ENCODE results near the gene FILIP1L. TPM values are rescaled to one million over a fixed set of nuclear protein-coding genes. Genes with fewer than 3 reads are reported as not detected.

FILIP1L gene
- total RNA-seq, 1 experiment from 2014 or later, result 0.17 TPM

- TF ChIP-seq ZFX (IDR thresholded peaks at IDR 0.05) (no peak), CBX3 (IDR thresholded peaks at IDR 0.05; ENCODE audit: low read depth) (no peak)
- H3K36me3 ChIP-seq (ENCODE audit: control insufficient read depth in 1 of 2, insufficient read depth in 2 of 2, low read length in 2 of 2), result no peaks in the 10 kb centered on the region
- no peak overlapping the region for H3K27ac ChIP-seq (ENCODE audit: low read depth, low read length)
- no peak overlapping the region for H3K9ac ChIP-seq (ENCODE audit: low read length)
- ATAC-seq (no peak), DNase-seq (ENCODE audit: low read depth, low spot score) (no peak)
- ChIA-PET RAD21 (ENCODE audit: low non-redundant PET in 1 of 2, low total read pairs in 2 of 2, uncharacterized antibody in 2 of 2, unreplicated experiment in 2 of 2) (no interaction called here), CTCF (no interaction called here), POLR2A (no interaction called here)
- H2AFZ ChIP-seq (ENCODE audit: low read depth, low read length, poor library complexity, severe bottlenecking), result no peak overlapping the region
- no peaks in the 10 kb centered on the region; the same call in 1 of the 2 replicates for H3K79me2 ChIP-seq (ENCODE audit: insufficient read depth, low read length)
- H3K9me2 ChIP-seq (ENCODE audit: insufficient read depth), result no peaks in the 10 kb centered on the region
- H3K4me2 ChIP-seq (ENCODE audit: low read length), result no peak overlapping the region
- H3K4me3 ChIP-seq (replicated peaks in 1 of 2; ENCODE audit: low read depth in 1 of 2, low read length in 2 of 2), result no peak overlapping the region
- intact Hi-C loops (cut with micrococcal nuclease), result no loop called here
- peaks cover 0 to 8% of the 10 kb centered on the region in 2 experiments; a peak in 2 of 4 replicates for H3K4me1 ChIP-seq (ENCODE audit: control insufficient read depth in 1 of 2, insufficient read depth in 2 of 2, low read length in 2 of 2)
- no peaks in the 10 kb centered on the region for H3K27me3 ChIP-seq (ENCODE audit: insufficient read depth, low read length)
- no peaks in the 10 kb centered on the region for H3K9me3 ChIP-seq (ENCODE audit: control insufficient read depth in 1 of 2, insufficient read depth in 1 of 2, low read depth in 1 of 2, low read length in 2 of 2)
- no TSS peak for BruUV-seq (replicated peaks)
- H4K20me1 ChIP-seq (ENCODE audit: insufficient read depth), result no peaks in the 10 kb centered on the region; the same call in 1 of the 2 replicates
Measured at GRCh38 chr3:99929745-99930139, 184.6 kb downstream of the FILIP1L start.

- H3K4me1 ChIP-seq (ENCODE audit: control insufficient read depth in 1 of 2, insufficient read depth in 2 of 2, low read length in 2 of 2), result peaks cover 0 to 8% of the 10 kb centered on the region in 2 experiments; a peak in 2 of 4 replicates
- ChIA-PET CTCF (interaction anchor here (0.7 kb wide), 1 partner anchor 325 kb away, joined by 3 read pairs; no protein-coding TSS in a partner anchor), RAD21 (ENCODE audit: low non-redundant PET in 1 of 2, low total read pairs in 2 of 2, uncharacterized antibody in 2 of 2, unreplicated experiment in 2 of 2) (no interaction called here)
Measured at GRCh38 chr3:99928771-99929744, 185.2 kb downstream of the FILIP1L start.

More at GRCh38 chr3:99928771-99929744, 185.2 kb downstream of the FILIP1L start:
- no peaks in the 10 kb centered on the region for H3K36me3 ChIP-seq (ENCODE audit: control insufficient read depth in 1 of 2, insufficient read depth in 2 of 2, low read length in 2 of 2)
- H3K9ac ChIP-seq (ENCODE audit: low read length), result no peak overlapping the region
- DNase-seq (ENCODE audit: low read depth, low spot score) (no peak), ATAC-seq (no peak)
- no peaks in the 10 kb centered on the region; the same call in 1 of the 2 replicates for H4K20me1 ChIP-seq (ENCODE audit: insufficient read depth)
- no peaks in the 10 kb centered on the region; the same call in 1 of the 2 replicates for H3K79me2 ChIP-seq (ENCODE audit: insufficient read depth, low read length)
- H3K27me3 ChIP-seq (ENCODE audit: insufficient read depth, low read length), result no peaks in the 10 kb centered on the region
- TF ChIP-seq CEBPB (IDR thresholded peaks at IDR 0.05; ENCODE audit: low read depth) (no peak), CTCF (IDR thresholded peaks at IDR 0.05 in 2 of 3, conservative IDR thresholded peaks at IDR 0.05 in 1 of 3; ENCODE audit: borderline replicate concordance in 1 of 3, insufficient read depth in 1 of 3, low read depth in 2 of 3, low read length in 2 of 3) (peak in 2 of 3 experiments; percentile 14 to 20; a peak in 2 of 6 replicates)
- no peak overlapping the region for H3K4me3 ChIP-seq (replicated peaks in 1 of 2; ENCODE audit: low read depth in 1 of 2, low read length in 2 of 2)
- no TSS peak for BruUV-seq (replicated peaks)
- no peaks in the 10 kb centered on the region for H3K9me2 ChIP-seq (ENCODE audit: insufficient read depth)
- H3K4me2 ChIP-seq (ENCODE audit: low read length), result no peak overlapping the region
- H3K27ac ChIP-seq (ENCODE audit: low read depth, low read length), result no peak overlapping the region
- intact Hi-C loops (cut with micrococcal nuclease), result no loop called here
- H2AFZ ChIP-seq (ENCODE audit: low read depth, low read length, poor library complexity, severe bottlenecking), result no peak overlapping the region
- H3K9me3 ChIP-seq (ENCODE audit: control insufficient read depth in 1 of 2, insufficient read depth in 1 of 2, low read depth in 1 of 2, low read length in 2 of 2), result no peaks in the 10 kb centered on the region
- POLR2A ChIA-PET, result no interaction called here

Data from HCT116 (cell line).